AG04449 (cell line): ENCODE data around the gene XRN2.

Experiments used
- CTCF ChIA-PET: fragments of 350-600 bp; formaldehyde crosslinking; extraction: SDS; loops from one replicate; lab custom pipeline; 2021; ENCODE audit warnings: antibody characterized with exemption; lab: Yijun Ruan, JAX
- POLR2A ChIA-PET: fragments of 400-600, 350-600 bp; formaldehyde crosslinking; extraction: SDS; loops from one replicate; lab custom pipeline; 2020; ENCODE audit warnings: antibody characterized with exemption, inconsistent platforms; lab: Yijun Ruan, JAX
- DNase-seq: peaks from one replicate; pipeline ENCODE4 v3.0.0-alpha.2; 2010; ENCODE audit warnings: low read depth, low spot score
- H3K4me3 ChIP-seq: 2 replicates; pipeline ENCODE4 v1.5.1; 2011; ENCODE audit warnings: low read depth, mild to moderate bottlenecking, control low read depth, low read length
- TF ChIP-seq, protein P1 (sequence below): IDR thresholded peaks from one replicate; pipeline ENCODE4 v1.5.1; 2011; ENCODE audit warnings: mild to moderate bottlenecking, moderate library complexity, low read length, control low read depth, inconsistent platforms; ENCODE audit not compliant: insufficient read depth; ENCODE audit errors: missing control alignments

Gene XRN2, protein sequence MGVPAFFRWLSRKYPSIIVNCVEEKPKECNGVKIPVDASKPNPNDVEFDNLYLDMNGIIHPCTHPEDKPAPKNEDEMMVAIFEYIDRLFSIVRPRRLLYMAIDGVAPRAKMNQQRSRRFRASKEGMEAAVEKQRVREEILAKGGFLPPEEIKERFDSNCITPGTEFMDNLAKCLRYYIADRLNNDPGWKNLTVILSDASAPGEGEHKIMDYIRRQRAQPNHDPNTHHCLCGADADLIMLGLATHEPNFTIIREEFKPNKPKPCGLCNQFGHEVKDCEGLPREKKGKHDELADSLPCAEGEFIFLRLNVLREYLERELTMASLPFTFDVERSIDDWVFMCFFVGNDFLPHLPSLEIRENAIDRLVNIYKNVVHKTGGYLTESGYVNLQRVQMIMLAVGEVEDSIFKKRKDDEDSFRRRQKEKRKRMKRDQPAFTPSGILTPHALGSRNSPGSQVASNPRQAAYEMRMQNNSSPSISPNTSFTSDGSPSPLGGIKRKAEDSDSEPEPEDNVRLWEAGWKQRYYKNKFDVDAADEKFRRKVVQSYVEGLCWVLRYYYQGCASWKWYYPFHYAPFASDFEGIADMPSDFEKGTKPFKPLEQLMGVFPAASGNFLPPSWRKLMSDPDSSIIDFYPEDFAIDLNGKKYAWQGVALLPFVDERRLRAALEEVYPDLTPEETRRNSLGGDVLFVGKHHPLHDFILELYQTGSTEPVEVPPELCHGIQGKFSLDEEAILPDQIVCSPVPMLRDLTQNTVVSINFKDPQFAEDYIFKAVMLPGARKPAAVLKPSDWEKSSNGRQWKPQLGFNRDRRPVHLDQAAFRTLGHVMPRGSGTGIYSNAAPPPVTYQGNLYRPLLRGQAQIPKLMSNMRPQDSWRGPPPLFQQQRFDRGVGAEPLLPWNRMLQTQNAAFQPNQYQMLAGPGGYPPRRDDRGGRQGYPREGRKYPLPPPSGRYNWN

GRCh38 chr20:21303061-21303871 lies at the start of gene XRN2:
TSS of gene XRN2 (plus strand) at chr20:21303331. CDS start at chr20:21303399, 68 bp downstream.
- CTCF ChIA-PET: interaction anchor here (0.9 to 1.5 kb wide), 2 partner anchors 69 to 142 kb away, joined by 3 to 4 read pairs; no protein-coding TSS in a partner anchor

GRCh38 chr20:21257192-21257591 lies 45.9 kb upstream of the XRN2 start:
- no peak overlapping the region for H3K4me3 ChIP-seq
- ChIA-PET CTCF (no interaction called here), POLR2A (no interaction called here)
- TF ChIP-seq, protein P1, sequence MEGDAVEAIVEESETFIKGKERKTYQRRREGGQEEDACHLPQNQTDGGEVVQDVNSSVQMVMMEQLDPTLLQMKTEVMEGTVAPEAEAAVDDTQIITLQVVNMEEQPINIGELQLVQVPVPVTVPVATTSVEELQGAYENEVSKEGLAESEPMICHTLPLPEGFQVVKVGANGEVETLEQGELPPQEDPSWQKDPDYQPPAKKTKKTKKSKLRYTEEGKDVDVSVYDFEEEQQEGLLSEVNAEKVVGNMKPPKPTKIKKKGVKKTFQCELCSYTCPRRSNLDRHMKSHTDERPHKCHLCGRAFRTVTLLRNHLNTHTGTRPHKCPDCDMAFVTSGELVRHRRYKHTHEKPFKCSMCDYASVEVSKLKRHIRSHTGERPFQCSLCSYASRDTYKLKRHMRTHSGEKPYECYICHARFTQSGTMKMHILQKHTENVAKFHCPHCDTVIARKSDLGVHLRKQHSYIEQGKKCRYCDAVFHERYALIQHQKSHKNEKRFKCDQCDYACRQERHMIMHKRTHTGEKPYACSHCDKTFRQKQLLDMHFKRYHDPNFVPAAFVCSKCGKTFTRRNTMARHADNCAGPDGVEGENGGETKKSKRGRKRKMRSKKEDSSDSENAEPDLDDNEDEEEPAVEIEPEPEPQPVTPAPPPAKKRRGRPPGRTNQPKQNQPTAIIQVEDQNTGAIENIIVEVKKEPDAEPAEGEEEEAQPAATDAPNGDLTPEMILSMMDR: no peak
- DNase-seq: no peak

More at GRCh38 chr20:21303061-21303871, at the start of gene XRN2:
- TF ChIP-seq, protein P1: peak; percentile 8
- peak; percentile 53 for DNase-seq
- POLR2A ChIA-PET: interaction anchor here (0.6 to 1.2 kb wide), 2 partner anchors 14 to 178 kb away, joined by 3 to 4 read pairs; partner anchors contain the start of gene KIZ
- H3K4me3 ChIP-seq: peak within 1 kb of the TSS; percentile 76

- TF ChIP-seq, protein P1: no peak
- ChIA-PET POLR2A (no interaction called here), CTCF (interaction anchor here (0.8 to 1.0 kb wide), 2 partner anchors 23 to 248 kb away, joined by 3 to 7 read pairs; no protein-coding TSS in a partner anchor)
- H3K4me3 ChIP-seq: no peak overlapping the region
- no peak for DNase-seq
Observed at GRCh38 chr20:21258411-21258810, 44.7 kb upstream of the XRN2 start.

DNA sequence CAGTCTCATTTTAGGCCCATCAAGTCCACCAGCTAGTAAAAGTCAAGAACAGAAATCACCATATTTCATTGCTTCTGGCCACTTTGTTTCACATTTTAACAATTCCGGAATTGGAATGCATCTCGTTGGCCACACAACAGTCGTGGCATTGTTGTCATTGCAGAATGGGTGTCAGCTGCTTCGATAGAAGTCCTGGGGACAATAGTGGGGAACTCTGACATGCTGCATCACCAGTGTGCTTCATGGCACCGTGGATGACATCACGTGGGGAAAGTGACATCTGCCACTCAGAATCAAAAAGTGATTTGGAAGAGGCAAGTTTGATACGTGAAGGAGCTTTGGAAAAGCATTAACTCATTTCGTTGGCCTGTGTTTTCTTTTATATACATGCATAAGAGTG lies 43.8 kb upstream of the XRN2 start:
- ChIA-PET CTCF (no interaction called here), POLR2A (no interaction called here)
- TF ChIP-seq, protein P1: no peak
- H3K4me3 ChIP-seq: no peak overlapping the region
- no peak for DNase-seq

GRCh38 chr20:21262812-21263211 lies 40.3 kb upstream of the XRN2 start:
- POLR2A ChIA-PET: no interaction called here
- no peak overlapping the region for H3K4me3 ChIP-seq
- TF ChIP-seq, protein P1: no peak
- no peak for DNase-seq
- CTCF ChIA-PET: no interaction called here
